ENCODE data around the gene RTKN. TPM values are rescaled to one million over a fixed set of nuclear protein-coding genes. Genes with fewer than 3 reads are reported as not detected.

Gene RTKN
- 18.7 to 29.5 TPM (median 22.1 TPM) in 5 replicates for total RNA-seq (2022; extraction: Qiagen RNA extraction; ENCODE audit: low read depth)

GRCh38 chr2:74441690-74442482 is at the start of gene RTKN:
TSS of gene RTKN (minus strand) at chr2:74441937. CDS start at chr2:74441816, 121 bp downstream.

GRCh38 chr2:74482801-74483674 is 41.3 kb upstream of the RTKN start, which contains the start of the genes CCDC142 and TTC31:
TSS of gene CCDC142 (minus strand) at chr2:74482998. CDS start at chr2:74482837, 161 bp downstream.
TSS of gene TTC31 (plus strand) at chr2:74483081. CDS start at chr2:74483096, 15 bp downstream.

GRCh38 chr2:74472086-74472944 is 30.6 kb upstream of the RTKN start, which contains the start of gene MRPL53:
TSS of gene MRPL53 (minus strand) at chr2:74472680. CDS start at chr2:74472660, 20 bp downstream.

GRCh38 chr2:74458132-74458937 is 16.6 kb upstream of the RTKN start, which contains the start of gene WBP1:
TSS of gene WBP1 (plus strand) at chr2:74458438. CDS start at chr2:74458603, 165 bp downstream.

GRCh38 chr2:74454654-74455511 is 13.1 kb upstream of the RTKN start, which contains the start of gene INO80B:
TSS of gene INO80B (plus strand) at chr2:74455087. CDS start at chr2:74455117, 30 bp downstream.

GRCh38 chr2:74421221-74421870 is 20.4 kb downstream of the RTKN start, which contains the start of the genes C2orf81 and WDR54:
TSS of gene C2orf81 (minus strand) at chr2:74421619. CDS start at chr2:74421560, 59 bp downstream.
TSS of gene WDR54 (plus strand) at chr2:74421730. CDS start at chr2:74422154, 424 bp downstream.

GRCh38 chr2:74379851-74380789 is 61.6 kb downstream of the RTKN start, which contains the start of gene DCTN1:
TSS of gene DCTN1 (minus strand) at chr2:74380311. CDS start at chr2:74380037, 274 bp downstream.

Other genes with a start within 250 kb of the RTKN start
- gene MTHFD2, start 243.3 kb downstream of the RTKN start, total RNA-seq (2022; extraction: Qiagen RNA extraction; ENCODE audit: low read depth): 159 to 187 TPM (median 175 TPM) in 5 replicates
- 0.17 to 0.68 TPM (median 0.43 TPM) in 5 replicates for gene SLC4A5, start 98.5 kb downstream of the RTKN start, total RNA-seq (2022; extraction: Qiagen RNA extraction; ENCODE audit: low read depth)
- 104 to 150 TPM (median 150 TPM) in 5 replicates for gene DCTN1, start 61.6 kb downstream of the RTKN start, total RNA-seq (2022; extraction: Qiagen RNA extraction; ENCODE audit: low read depth)
- gene C2orf81, start 20.3 kb downstream of the RTKN start, total RNA-seq (2022; extraction: Qiagen RNA extraction; ENCODE audit: low read depth): 1.9 to 3.5 TPM (median 3.2 TPM) in 5 replicates
- gene WDR54, start 20.2 kb downstream of the RTKN start, total RNA-seq (2022; extraction: Qiagen RNA extraction; ENCODE audit: low read depth): 68.3 to 88.0 TPM (median 87.1 TPM) in 5 replicates
- gene INO80B, start 13.2 kb upstream of the RTKN start, total RNA-seq (2022; extraction: Qiagen RNA extraction; ENCODE audit: low read depth): 52.7 to 58.3 TPM (median 55.9 TPM) in 5 replicates
- 44.9 to 90.5 TPM (median 83.9 TPM) in 5 replicates for gene WBP1, start 16.5 kb upstream of the RTKN start, total RNA-seq (2022; extraction: Qiagen RNA extraction; ENCODE audit: low read depth)
- gene MOGS, start 23.4 kb upstream of the RTKN start, total RNA-seq (2022; extraction: Qiagen RNA extraction; ENCODE audit: low read depth): 39.9 to 51.2 TPM (median 49.7 TPM) in 5 replicates
- 108 to 158 TPM (median 132 TPM) in 5 replicates for gene MRPL53, start 30.7 kb upstream of the RTKN start, total RNA-seq (2022; extraction: Qiagen RNA extraction; ENCODE audit: low read depth)
- gene CCDC142, start 41.1 kb upstream of the RTKN start, total RNA-seq (2022; extraction: Qiagen RNA extraction; ENCODE audit: low read depth): 9.1 to 15.9 TPM (median 14.4 TPM) in 5 replicates
- gene TTC31, start 41.1 kb upstream of the RTKN start, total RNA-seq (2022; extraction: Qiagen RNA extraction; ENCODE audit: low read depth): 14.5 to 16.7 TPM (median 16.4 TPM) in 5 replicates
- 2.7 to 4.1 TPM (median 3.4 TPM) in 5 replicates for gene LBX2, start 57.7 kb upstream of the RTKN start, total RNA-seq (2022; extraction: Qiagen RNA extraction; ENCODE audit: low read depth)
- gene PCGF1, start 65.8 kb upstream of the RTKN start, total RNA-seq (2022; extraction: Qiagen RNA extraction; ENCODE audit: low read depth): 30.2 to 41.4 TPM (median 31.4 TPM) in 5 replicates
- gene TLX2, start 72.5 kb upstream of the RTKN start, total RNA-seq (2022; extraction: Qiagen RNA extraction; ENCODE audit: low read depth): 0.22 to 0.45 TPM (median 0.34 TPM) in 5 replicates
- 0.06 to 0.23 TPM (median 0.15 TPM) in 3 of 5 replicates, not detected in the others for gene DQX1, start 84.3 kb upstream of the RTKN start, total RNA-seq (2022; extraction: Qiagen RNA extraction; ENCODE audit: low read depth)
- 182 to 257 TPM (median 240 TPM) in 5 replicates for gene AUP1, start 87.8 kb upstream of the RTKN start, total RNA-seq (2022; extraction: Qiagen RNA extraction; ENCODE audit: low read depth)
- 31.3 to 40.6 TPM (median 40.0 TPM) in 5 replicates for gene HTRA2, start 88.0 kb upstream of the RTKN start, total RNA-seq (2022; extraction: Qiagen RNA extraction; ENCODE audit: low read depth)
- 0.14 to 0.66 TPM (median 0.25 TPM) in 5 replicates for gene LOXL3, start 112.0 kb upstream of the RTKN start, total RNA-seq (2022; extraction: Qiagen RNA extraction; ENCODE audit: low read depth)
- 4.2 to 6.3 TPM (median 5.4 TPM) in 5 replicates for gene DOK1, start 112.8 kb upstream of the RTKN start, total RNA-seq (2022; extraction: Qiagen RNA extraction; ENCODE audit: low read depth)
- not detected in 5 replicates for gene M1AP, start 206.4 kb upstream of the RTKN start, total RNA-seq (2022; extraction: Qiagen RNA extraction; ENCODE audit: low read depth)
- gene SEMA4F, start 212.3 kb upstream of the RTKN start, total RNA-seq (2022; extraction: Qiagen RNA extraction; ENCODE audit: low read depth): 8.1 to 12.1 TPM (median 9.2 TPM) in 5 replicates